Measurements from ENCODE around the gene P2RX1.

DNA sequence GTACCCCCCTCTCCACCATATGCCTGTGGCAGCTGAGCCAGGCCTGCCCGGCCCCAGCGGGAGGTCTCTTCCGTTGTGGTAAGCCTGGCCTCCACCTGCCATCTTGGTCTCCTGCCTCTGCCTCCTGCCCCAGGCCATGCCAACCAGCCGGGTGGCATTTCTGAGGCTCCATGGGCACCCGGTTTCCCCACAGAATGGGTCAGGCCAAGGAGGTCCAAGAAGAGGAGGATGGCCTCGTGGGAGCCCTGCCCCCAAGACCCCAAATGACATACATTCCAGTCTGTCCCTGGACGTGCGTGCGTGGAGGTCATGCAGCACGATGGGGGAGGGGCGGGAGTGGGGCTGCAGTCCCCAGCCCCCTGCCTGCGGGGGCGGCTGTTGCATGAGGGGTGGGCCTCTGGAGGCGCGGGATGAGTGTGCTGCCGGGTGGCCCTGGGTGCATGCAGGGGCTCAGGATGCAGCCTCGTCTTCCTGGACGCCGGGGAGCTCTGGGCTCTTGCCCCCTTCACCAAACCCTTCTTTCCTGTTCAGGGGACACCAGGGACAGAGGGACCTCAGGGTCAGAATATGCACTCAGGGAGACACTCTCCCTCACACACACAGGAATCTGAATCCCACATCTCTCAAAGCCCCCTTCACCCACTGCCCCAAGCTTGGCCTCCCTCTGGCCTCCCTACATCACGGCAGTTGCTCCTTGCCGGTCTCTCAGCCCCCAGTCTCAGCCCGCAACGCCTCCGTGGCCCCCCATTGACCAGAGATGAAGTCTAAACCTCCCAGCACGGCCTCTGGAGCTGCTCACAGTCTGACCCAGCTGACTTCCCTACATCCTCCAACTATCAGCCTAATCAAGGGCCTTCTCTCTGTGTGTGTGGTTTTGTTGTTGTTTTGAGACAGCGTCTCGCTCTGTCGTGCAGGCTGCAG, 54.2 kb downstream of the P2RX1 start:
- TF ChIP-seq, protein P1, sequence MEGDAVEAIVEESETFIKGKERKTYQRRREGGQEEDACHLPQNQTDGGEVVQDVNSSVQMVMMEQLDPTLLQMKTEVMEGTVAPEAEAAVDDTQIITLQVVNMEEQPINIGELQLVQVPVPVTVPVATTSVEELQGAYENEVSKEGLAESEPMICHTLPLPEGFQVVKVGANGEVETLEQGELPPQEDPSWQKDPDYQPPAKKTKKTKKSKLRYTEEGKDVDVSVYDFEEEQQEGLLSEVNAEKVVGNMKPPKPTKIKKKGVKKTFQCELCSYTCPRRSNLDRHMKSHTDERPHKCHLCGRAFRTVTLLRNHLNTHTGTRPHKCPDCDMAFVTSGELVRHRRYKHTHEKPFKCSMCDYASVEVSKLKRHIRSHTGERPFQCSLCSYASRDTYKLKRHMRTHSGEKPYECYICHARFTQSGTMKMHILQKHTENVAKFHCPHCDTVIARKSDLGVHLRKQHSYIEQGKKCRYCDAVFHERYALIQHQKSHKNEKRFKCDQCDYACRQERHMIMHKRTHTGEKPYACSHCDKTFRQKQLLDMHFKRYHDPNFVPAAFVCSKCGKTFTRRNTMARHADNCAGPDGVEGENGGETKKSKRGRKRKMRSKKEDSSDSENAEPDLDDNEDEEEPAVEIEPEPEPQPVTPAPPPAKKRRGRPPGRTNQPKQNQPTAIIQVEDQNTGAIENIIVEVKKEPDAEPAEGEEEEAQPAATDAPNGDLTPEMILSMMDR (conservative IDR thresholded peaks at IDR 0.05; ENCODE audit: low read depth in 2 of 2) = no peak
- no peak for TF ChIP-seq POLR2AphosphoS5 (IDR thresholded peaks at IDR 0.05; ENCODE audit: low read depth)
- no peak for TF ChIP-seq EZH2 (IDR thresholded peaks at IDR 0.05; ENCODE audit: low read depth, unreplicated experiment)
- no peak for TF ChIP-seq CREB1 (CRISPR knock-in tag; IDR thresholded peaks at IDR 0.05; ENCODE audit: low read depth)
- no peak for TF ChIP-seq JUNB (IDR thresholded peaks at IDR 0.05; ENCODE audit: unreplicated experiment)
- TF ChIP-seq, protein P2, sequence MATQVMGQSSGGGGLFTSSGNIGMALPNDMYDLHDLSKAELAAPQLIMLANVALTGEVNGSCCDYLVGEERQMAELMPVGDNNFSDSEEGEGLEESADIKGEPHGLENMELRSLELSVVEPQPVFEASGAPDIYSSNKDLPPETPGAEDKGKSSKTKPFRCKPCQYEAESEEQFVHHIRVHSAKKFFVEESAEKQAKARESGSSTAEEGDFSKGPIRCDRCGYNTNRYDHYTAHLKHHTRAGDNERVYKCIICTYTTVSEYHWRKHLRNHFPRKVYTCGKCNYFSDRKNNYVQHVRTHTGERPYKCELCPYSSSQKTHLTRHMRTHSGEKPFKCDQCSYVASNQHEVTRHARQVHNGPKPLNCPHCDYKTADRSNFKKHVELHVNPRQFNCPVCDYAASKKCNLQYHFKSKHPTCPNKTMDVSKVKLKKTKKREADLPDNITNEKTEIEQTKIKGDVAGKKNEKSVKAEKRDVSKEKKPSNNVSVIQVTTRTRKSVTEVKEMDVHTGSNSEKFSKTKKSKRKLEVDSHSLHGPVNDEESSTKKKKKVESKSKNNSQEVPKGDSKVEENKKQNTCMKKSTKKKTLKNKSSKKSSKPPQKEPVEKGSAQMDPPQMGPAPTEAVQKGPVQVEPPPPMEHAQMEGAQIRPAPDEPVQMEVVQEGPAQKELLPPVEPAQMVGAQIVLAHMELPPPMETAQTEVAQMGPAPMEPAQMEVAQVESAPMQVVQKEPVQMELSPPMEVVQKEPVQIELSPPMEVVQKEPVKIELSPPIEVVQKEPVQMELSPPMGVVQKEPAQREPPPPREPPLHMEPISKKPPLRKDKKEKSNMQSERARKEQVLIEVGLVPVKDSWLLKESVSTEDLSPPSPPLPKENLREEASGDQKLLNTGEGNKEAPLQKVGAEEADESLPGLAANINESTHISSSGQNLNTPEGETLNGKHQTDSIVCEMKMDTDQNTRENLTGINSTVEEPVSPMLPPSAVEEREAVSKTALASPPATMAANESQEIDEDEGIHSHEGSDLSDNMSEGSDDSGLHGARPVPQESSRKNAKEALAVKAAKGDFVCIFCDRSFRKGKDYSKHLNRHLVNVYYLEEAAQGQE (IDR thresholded peaks at IDR 0.05; ENCODE audit: unreplicated experiment) = no peak
